ENCODE measurements around the gene ABTB2. TPM values are rescaled to one million over a fixed set of nuclear protein-coding genes. Genes with fewer than 3 reads are reported as not detected.

ABTB2 gene
- total RNA-seq, 1 experiment from 2014 or later = 5.5 TPM

- H3K9me3 ChIP-seq (ENCODE audit: control insufficient read depth, low read depth, low read length) = no peaks in the 10 kb centered on the region
- H3K23me2 ChIP-seq (ENCODE audit: insufficient read length, low read depth, low read length, poor library complexity, severe bottlenecking) = no peaks in the 10 kb centered on the region
- no CpG with 5 or more reads among the region's 6 CpGs for WGBS (ENCODE audit: extremely low coverage, insufficient read length, low lambda C conversion rate)
- Mint-ChIP-seq H3K27ac (no peak overlapping the region), H3K36me3 (ENCODE audit: insufficient read depth in 1 of 3, low read depth in 3 of 3) (no peaks in the 10 kb centered on the region), H3K4me1 (peaks cover 7 to 10% of the 10 kb centered on the region in 2 experiments), H3K9me3 (no peaks in the 10 kb centered on the region), H3K27me3 (ENCODE audit: low read depth) (peaks cover 8% of the 10 kb centered on the region), H3K4me3 (no peak overlapping the region)
- peak; percentile 18 for DNase-seq
- H2AK5ac ChIP-seq (ENCODE audit: insufficient read length, low read length) = no peak overlapping the region
- no peak overlapping the region for H3T11ph ChIP-seq (ENCODE audit: low read length)
- H2BK120ac ChIP-seq (ENCODE audit: low read depth, low read length, poor library complexity, severe bottlenecking) = no peak overlapping the region
- H3K79me1 ChIP-seq (ENCODE audit: insufficient read depth, low read depth, low read length, poor library complexity, severe bottlenecking) = no peaks in the 10 kb centered on the region
- H4K20me1 ChIP-seq (ENCODE audit: control insufficient read depth, insufficient read depth, insufficient read length) = no peaks in the 10 kb centered on the region
- H2BK20ac ChIP-seq (ENCODE audit: low read depth, low read length, poor library complexity, severe bottlenecking) = no peak overlapping the region
- H3K23ac ChIP-seq (ENCODE audit: insufficient read length, low read depth, low read length) = no peak overlapping the region
- no peak overlapping the region for H3K4me2 ChIP-seq (ENCODE audit: insufficient read depth, insufficient read length, low read length)
- no peak overlapping the region for H3K56ac ChIP-seq (ENCODE audit: insufficient read length, low read depth, low read length)
- no peak overlapping the region for H4K5ac ChIP-seq (ENCODE audit: insufficient read length, low read depth, low read length)
- H3K9ac ChIP-seq (ENCODE audit: extremely low read depth, insufficient read length, low read length) = no peak overlapping the region
- no peak overlapping the region for H2BK15ac ChIP-seq (ENCODE audit: low read depth, low read length)
- 0 out of 2 replicates have a peak, but pooled peaks cover 2% of the 10 kb centered on the region for H3K79me2 ChIP-seq (ENCODE audit: insufficient read depth, low read length)
- no peak overlapping the region for H2BK5ac ChIP-seq (ENCODE audit: insufficient read length, low read length)
- H3K14ac ChIP-seq (ENCODE audit: insufficient read depth, low read length) = no peak overlapping the region
- TF ChIP-seq CTCF (conservative IDR thresholded peaks at IDR 0.05) = no peak
- no peak overlapping the region for H2AFZ ChIP-seq (ENCODE audit: low read length)
- no peak overlapping the region for H4K8ac ChIP-seq (replicated peaks; ENCODE audit: insufficient read length, low read depth, low read length)
- H3K27ac ChIP-seq (ENCODE audit: insufficient read length, low read depth, low read length) = no peak overlapping the region
- H3K4ac ChIP-seq (ENCODE audit: low read depth, low read length) = no peak overlapping the region
- H3K4me1 ChIP-seq (ENCODE audit: insufficient read depth, low read length) = peaks cover under 1% of the 10 kb centered on the region; the same call in 1 of the 2 replicates
- no peak overlapping the region for H2BK12ac ChIP-seq (ENCODE audit: insufficient read length, low read depth, low read length)
- no peak overlapping the region for H3K18ac ChIP-seq (ENCODE audit: insufficient read length, low read depth, low read length)
- H4K91ac ChIP-seq (ENCODE audit: insufficient read length, low read depth, low read length) = no peak overlapping the region
- peaks cover 2% of the 10 kb centered on the region; the same call in 1 of the 2 replicates for H3K27me3 ChIP-seq (ENCODE audit: insufficient read depth, low read length)
These were observed 7.9 kb downstream of the ABTB2 start for GRCh38 chr11:34349882-34350281.
